Measurements from ENCODE around the gene HOXD10. TPM values are rescaled to one million over a fixed set of nuclear protein-coding genes. Genes with fewer than 3 reads are reported as not detected.

HOXD10 gene
- total RNA-seq, 1 experiment from 2014 or later: not detected

DNA sequence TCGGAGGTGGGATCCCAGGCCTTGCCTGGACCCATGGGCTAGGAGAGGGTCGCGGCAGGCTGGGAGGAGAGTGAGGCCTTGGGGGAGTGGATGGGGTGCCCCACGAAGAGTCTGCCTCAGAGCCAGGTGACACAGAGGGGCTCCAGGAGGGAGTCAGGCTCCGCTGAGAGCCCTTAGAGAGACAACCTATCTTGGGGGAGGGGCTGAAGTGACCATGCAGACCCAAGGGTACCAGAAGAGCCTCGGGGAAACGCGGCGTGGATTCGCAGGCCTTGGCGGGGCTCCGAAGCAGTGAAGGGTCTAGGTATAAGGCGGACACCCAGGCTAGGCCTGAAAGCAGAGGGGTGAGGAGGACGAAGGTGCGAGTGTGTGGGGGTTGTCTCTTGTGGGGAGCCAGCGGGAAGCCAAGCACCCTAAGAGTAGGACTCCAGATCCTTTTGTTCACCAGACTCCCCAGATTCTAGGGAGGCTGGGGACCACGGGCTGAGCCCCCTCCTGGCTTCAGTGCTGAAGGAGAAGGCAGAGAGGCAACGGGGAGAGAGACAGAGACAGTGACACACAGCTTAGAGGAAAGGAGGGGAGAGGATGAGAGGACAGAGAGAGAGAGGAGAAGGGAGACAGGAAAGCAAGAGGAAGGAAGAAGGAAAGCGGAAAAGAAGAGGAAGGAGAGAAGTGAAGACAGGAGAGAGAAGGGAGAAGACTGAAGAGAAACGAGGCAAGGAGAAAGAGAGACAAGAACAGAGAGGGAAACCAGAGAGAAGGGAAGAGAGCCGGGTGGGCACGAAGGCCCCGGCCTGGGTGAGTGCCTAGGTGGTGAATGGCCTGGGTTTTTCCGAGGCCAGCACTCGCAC, 10.6 kb upstream of the HOXD10 start:
- Histone ChIP-seq H3K27ac (ENCODE audit: low read length) (no peak overlapping the region), H3K36me3 (ENCODE audit: control insufficient read depth, insufficient read depth, low read length) (no peaks in the 10 kb centered on the region), H3K4me3 (ENCODE audit: low read depth in 2 of 2, low read length in 2 of 2) (peak overlapping the region; percentile 41 to 43), H3K27me3 (ENCODE audit: control insufficient read depth, insufficient read depth, low read length) (0 out of 2 replicates have a peak, but pooled peaks cover 3% of the 10 kb centered on the region), H3K4me1 (ENCODE audit: control insufficient read depth, insufficient read depth, low read length) (peaks cover 5% of the 10 kb centered on the region), H3K9me3 (ENCODE audit: control insufficient read depth, insufficient read depth, low read depth, low read length) (no peaks in the 10 kb centered on the region)
- intact Hi-C loops (cut with micrococcal nuclease; ENCODE audit: unreplicated experiment): no loop called here
- ChIA-PET CTCF (interaction anchor here (0.7 to 0.8 kb wide), 2 partner anchors 33 to 546 kb away, joined by 3 read pairs; no protein-coding TSS in a partner anchor), POLR2A (interaction anchor here (0.6 kb wide), 1 partner anchor 531 kb away, joined by 4 read pairs; no protein-coding TSS in a partner anchor)
- DNase-seq (ENCODE audit: low read depth, low spot score) (no peak), ATAC-seq (peak; percentile 34; the same call in 1 of the 2 replicates)
- in situ Hi-C loops (cut with HindIII; ENCODE audit: low pct_unique_long_range_greater_than_20kb, low sequenced_read_pairs): no loop called here
- BruUV-seq (replicated peaks): no TSS peak
- no peak for TF ChIP-seq SIN3A (IDR thresholded peaks at IDR 0.05; ENCODE audit: borderline replicate concordance, insufficient read depth, low read depth, low read length)
- TF ChIP-seq, protein P1, sequence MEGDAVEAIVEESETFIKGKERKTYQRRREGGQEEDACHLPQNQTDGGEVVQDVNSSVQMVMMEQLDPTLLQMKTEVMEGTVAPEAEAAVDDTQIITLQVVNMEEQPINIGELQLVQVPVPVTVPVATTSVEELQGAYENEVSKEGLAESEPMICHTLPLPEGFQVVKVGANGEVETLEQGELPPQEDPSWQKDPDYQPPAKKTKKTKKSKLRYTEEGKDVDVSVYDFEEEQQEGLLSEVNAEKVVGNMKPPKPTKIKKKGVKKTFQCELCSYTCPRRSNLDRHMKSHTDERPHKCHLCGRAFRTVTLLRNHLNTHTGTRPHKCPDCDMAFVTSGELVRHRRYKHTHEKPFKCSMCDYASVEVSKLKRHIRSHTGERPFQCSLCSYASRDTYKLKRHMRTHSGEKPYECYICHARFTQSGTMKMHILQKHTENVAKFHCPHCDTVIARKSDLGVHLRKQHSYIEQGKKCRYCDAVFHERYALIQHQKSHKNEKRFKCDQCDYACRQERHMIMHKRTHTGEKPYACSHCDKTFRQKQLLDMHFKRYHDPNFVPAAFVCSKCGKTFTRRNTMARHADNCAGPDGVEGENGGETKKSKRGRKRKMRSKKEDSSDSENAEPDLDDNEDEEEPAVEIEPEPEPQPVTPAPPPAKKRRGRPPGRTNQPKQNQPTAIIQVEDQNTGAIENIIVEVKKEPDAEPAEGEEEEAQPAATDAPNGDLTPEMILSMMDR (IDR thresholded peaks at IDR 0.05): no peak

DNA sequence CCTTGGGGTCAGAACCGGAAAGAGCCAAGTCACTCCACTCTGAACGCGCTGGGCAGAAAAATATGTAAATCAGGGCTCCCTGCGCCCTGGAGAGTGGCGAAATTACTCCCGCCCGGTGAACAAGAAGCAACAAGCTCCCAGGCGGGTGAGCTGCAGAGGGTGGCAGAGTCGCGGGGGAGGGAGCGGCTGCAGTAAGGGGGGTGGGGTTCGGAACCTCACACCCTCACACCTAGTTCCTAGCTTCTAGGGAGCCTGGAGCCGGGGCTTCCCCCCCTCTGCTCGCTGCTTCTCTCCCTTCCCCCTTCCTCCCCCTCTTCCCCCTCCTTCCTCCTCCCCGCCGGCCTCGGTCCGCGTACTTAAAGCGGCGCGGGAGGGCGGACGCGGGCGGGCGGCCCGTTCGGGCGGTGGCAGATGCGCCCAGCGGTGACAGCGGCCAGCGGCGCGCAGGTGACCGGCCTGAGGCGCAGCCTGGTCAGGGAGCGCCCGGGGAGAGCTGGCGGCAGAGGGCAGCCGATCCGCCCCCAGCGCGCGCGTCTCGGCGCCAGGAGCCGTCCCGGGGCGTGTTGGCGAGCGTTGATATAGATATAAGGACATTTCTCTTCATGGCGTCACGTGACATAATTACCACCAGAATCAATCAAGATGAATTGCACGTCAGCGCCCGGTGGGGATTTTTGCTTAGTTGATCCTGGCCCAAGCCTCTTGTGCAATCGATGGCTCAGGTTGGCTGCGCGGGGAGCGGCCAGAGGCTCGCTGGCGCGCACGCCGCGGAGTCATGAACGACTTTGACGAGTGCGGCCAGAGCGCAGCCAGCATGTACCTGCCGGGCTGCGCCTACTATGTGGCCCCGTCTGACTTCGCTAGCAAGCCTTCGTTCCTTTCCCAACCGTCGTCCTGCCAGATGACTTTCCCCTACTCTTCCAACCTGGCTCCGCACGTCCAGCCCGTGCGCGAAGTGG, 9.7 kb upstream of the HOXD10 start, which contains the start of gene HOXD11:
HOXD11 (plus strand) TSS at position 700 of the 959 bp plus-strand sequence; CDS start at position 776, 76 bp downstream.
- peak; percentile 63 for ATAC-seq
- H3K4me3 ChIP-seq (ENCODE audit: low read depth in 2 of 2, low read length in 2 of 2): peak within 1 kb of the TSS; percentile 41 to 43
- ChIA-PET POLR2A (interaction anchor here (0.6 to 0.8 kb wide), 2 partner anchors 103 to 530 kb away, joined by 4 to 7 read pairs; no protein-coding TSS in a partner anchor), CTCF (interaction anchor here (0.7 to 0.8 kb wide), 2 partner anchors 32 to 545 kb away, joined by 3 read pairs; no protein-coding TSS in a partner anchor)
- no peaks in the 10 kb centered on the region for H3K36me3 ChIP-seq (ENCODE audit: control insufficient read depth, insufficient read depth, low read length)
- no peaks in the 10 kb centered on the region for H3K9me3 ChIP-seq (ENCODE audit: control insufficient read depth, insufficient read depth, low read depth, low read length)
- peaks cover 8% of the 10 kb centered on the region for H3K4me1 ChIP-seq (ENCODE audit: control insufficient read depth, insufficient read depth, low read length)
- 0 out of 2 replicates have a peak, but pooled peaks cover 3% of the 10 kb centered on the region for H3K27me3 ChIP-seq (ENCODE audit: control insufficient read depth, insufficient read depth, low read length)
- no TSS peak for BruUV-seq (replicated peaks)
- no peak for TF ChIP-seq SIN3A (IDR thresholded peaks at IDR 0.05; ENCODE audit: borderline replicate concordance, insufficient read depth, low read depth, low read length)
- no peak for TF ChIP-seq TCF7L2 (IDR thresholded peaks at IDR 0.05; ENCODE audit: low read depth, low read length)
- TF ChIP-seq, protein P1 (IDR thresholded peaks at IDR 0.05): no peak
- TF ChIP-seq, protein P2, sequence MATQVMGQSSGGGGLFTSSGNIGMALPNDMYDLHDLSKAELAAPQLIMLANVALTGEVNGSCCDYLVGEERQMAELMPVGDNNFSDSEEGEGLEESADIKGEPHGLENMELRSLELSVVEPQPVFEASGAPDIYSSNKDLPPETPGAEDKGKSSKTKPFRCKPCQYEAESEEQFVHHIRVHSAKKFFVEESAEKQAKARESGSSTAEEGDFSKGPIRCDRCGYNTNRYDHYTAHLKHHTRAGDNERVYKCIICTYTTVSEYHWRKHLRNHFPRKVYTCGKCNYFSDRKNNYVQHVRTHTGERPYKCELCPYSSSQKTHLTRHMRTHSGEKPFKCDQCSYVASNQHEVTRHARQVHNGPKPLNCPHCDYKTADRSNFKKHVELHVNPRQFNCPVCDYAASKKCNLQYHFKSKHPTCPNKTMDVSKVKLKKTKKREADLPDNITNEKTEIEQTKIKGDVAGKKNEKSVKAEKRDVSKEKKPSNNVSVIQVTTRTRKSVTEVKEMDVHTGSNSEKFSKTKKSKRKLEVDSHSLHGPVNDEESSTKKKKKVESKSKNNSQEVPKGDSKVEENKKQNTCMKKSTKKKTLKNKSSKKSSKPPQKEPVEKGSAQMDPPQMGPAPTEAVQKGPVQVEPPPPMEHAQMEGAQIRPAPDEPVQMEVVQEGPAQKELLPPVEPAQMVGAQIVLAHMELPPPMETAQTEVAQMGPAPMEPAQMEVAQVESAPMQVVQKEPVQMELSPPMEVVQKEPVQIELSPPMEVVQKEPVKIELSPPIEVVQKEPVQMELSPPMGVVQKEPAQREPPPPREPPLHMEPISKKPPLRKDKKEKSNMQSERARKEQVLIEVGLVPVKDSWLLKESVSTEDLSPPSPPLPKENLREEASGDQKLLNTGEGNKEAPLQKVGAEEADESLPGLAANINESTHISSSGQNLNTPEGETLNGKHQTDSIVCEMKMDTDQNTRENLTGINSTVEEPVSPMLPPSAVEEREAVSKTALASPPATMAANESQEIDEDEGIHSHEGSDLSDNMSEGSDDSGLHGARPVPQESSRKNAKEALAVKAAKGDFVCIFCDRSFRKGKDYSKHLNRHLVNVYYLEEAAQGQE (IDR thresholded peaks at IDR 0.05; ENCODE audit: insufficient read depth in 1 of 2, low read depth in 2 of 2, low read length in 1 of 2): no peak
- TF ChIP-seq POLR2AphosphoS5 (IDR thresholded peaks at IDR 0.05; ENCODE audit: low read depth, low read length): no peak
- DNase-seq (ENCODE audit: low read depth, low spot score): no peak
- intact Hi-C loops (cut with micrococcal nuclease; ENCODE audit: unreplicated experiment): no loop called here
- in situ Hi-C loops (cut with HindIII; ENCODE audit: low pct_unique_long_range_greater_than_20kb, low sequenced_read_pairs): no loop called here
- H3K27ac ChIP-seq (ENCODE audit: low read length): no peak within 1 kb of the TSS

All from Panc1 (cell line).